Mesendoderm (in vitro differentiated cells): ENCODE data around the gene CYP46A1. TPM values are rescaled to one million over a fixed set of nuclear protein-coding genes. Genes with fewer than 3 reads are reported as not detected.
"Not testable (repeated sequence)": the region's sequence is repeated elsewhere in the genome, so short reads cannot be mapped to it uniquely, and the experiment has no call there.

ENCODE experiments used
- DNase-seq: peaks from one replicate; pipeline ENCODE4 v3.0.0; 2013
- H2AK5ac ChIP-seq: 2 replicates; pipeline ENCODE4 v1.6.1; 2013; ENCODE audit warnings: low read length, inconsistent platforms
- H2BK120ac ChIP-seq: 2 replicates; pipeline ENCODE4 v1.6.1; 2013; ENCODE audit warnings: low read depth, mild to moderate bottlenecking, low read length, moderate library complexity, mixed read lengths
- H2BK15ac ChIP-seq: replicated peaks from 2 replicates; pipeline ENCODE4 v1.6.1; 2013; ENCODE audit warnings: low read depth, mild to moderate bottlenecking, moderate library complexity
- H2BK5ac ChIP-seq: 2 replicates; pipeline ENCODE4 v1.6.1; 2013; ENCODE audit warnings: low read length, inconsistent platforms
- H3K18ac ChIP-seq: 2 replicates; pipeline ENCODE4 v1.6.1; 2013; ENCODE audit warnings: mild to moderate bottlenecking, low read length, mixed read lengths
- H3K23ac ChIP-seq: one replicate; pipeline ENCODE4 v1.6.1; 2013; ENCODE audit warnings: low read length
- H3K27ac ChIP-seq: 2 replicates; pipeline ENCODE4 v1.5.1; 2013; ENCODE audit warnings: low read depth, mild to moderate bottlenecking, inconsistent platforms, low read length, moderate library complexity
- H3K27me3 ChIP-seq: 2 replicates; pipeline ENCODE4 v1.6.1; 2013; ENCODE audit warnings: low read length, control low read depth, mild to moderate bottlenecking, inconsistent platforms; ENCODE audit not compliant: insufficient read depth, poor library complexity
- H3K36me3 ChIP-seq: 2 replicates; pipeline ENCODE4 v1.6.1; 2013; ENCODE audit warnings: low read length, inconsistent platforms; ENCODE audit not compliant: control insufficient read depth, insufficient read depth
- H3K4ac ChIP-seq: one replicate; pipeline ENCODE4 v1.6.1; 2013; ENCODE audit warnings: low read depth, mild to moderate bottlenecking, low read length, moderate library complexity
- H3K4me1 ChIP-seq: 2 replicates; pipeline ENCODE4 v1.6.1; 2013; ENCODE audit warnings: low read depth, low read length, inconsistent platforms; ENCODE audit not compliant: control insufficient read depth
- H3K4me2 ChIP-seq: 2 replicates; pipeline ENCODE4 v1.6.1; 2013; ENCODE audit warnings: low read length
- H3K4me3 ChIP-seq: 2 replicates; pipeline ENCODE4 v1.5.1; 2013; ENCODE audit warnings: mild to moderate bottlenecking, low read length
- H3K56ac ChIP-seq: one replicate; pipeline ENCODE4 v1.6.1; 2013; ENCODE audit warnings: low read length
- H3K79me1 ChIP-seq: 2 replicates; pipeline ENCODE4 v1.6.1; 2013; ENCODE audit warnings: low read length, inconsistent platforms
- H3K79me2 ChIP-seq: 2 replicates; pipeline ENCODE4 v1.6.1; 2013; ENCODE audit warnings: mild to moderate bottlenecking, low read length; ENCODE audit not compliant: control insufficient read depth, insufficient read depth
- H3K9ac ChIP-seq: 2 replicates; pipeline ENCODE4 v1.6.1; 2013; ENCODE audit warnings: low read length, inconsistent platforms
- H4K5ac ChIP-seq: one replicate; pipeline ENCODE4 v1.6.1; 2013; ENCODE audit warnings: low read length
- H4K8ac ChIP-seq: one replicate; pipeline ENCODE4 v1.6.1; 2013; ENCODE audit warnings: low read depth, mild to moderate bottlenecking, control low read depth, low read length, moderate library complexity
- WGBS: extraction: QIAGEN DNeasy Blood & Tissue Kit; methylation state at CpG from one replicate; pipeline ENCODE4 v1.1.7; 2013; ENCODE audit warnings: low lambda C conversion rate, missing lambda C conversion rate; ENCODE audit not compliant: insufficient coverage; ENCODE audit errors: extremely low coverage; 5-methylcytosine and 5-hydroxymethylcytosine counted together
- polyA plus RNA-seq, 2 experiments: library from polyadenylated mRNA; stranded (reverse); fragments of 200-250 nt; gene quantifications; one replicate each; pipeline ENCODE4 v1.2.3, GENCODE V29; 2013

CYP46A1 gene
- polyA plus RNA-seq (2013, experiment 1 of 2), result 0.14 TPM
- 0.11 TPM for polyA plus RNA-seq (2013, experiment 2 of 2)

GRCh38 chr14:99683619-99684409 lies at the start of gene CYP46A1:
CYP46A1 (plus strand) TSS chr14:99684298; CDS start chr14:99684418, 120 bp downstream.
- H3K36me3 ChIP-seq, result no peaks in the 10 kb centered on the region
- no CpG with 5 or more reads among the region's 83 CpGs for WGBS
- peak; percentile 99 for DNase-seq
- H3K27me3 ChIP-seq, result no peaks in the 10 kb centered on the region
- H3K79me1 ChIP-seq, result no peaks in the 10 kb centered on the region
- H3K27ac ChIP-seq, result no peak within 1 kb of the TSS
- no peak within 1 kb of the TSS for H3K4ac ChIP-seq
- H3K56ac ChIP-seq, result peak within 1 kb of the TSS; percentile 74
- peaks cover 4% of the 10 kb centered on the region for H3K4me1 ChIP-seq
- H3K4me2 ChIP-seq, result peak within 1 kb of the TSS; percentile 82
- peak within 1 kb of the TSS; percentile 77 for H4K8ac ChIP-seq
- H3K4me3 ChIP-seq, result peak within 1 kb of the TSS; percentile 75
- no peak within 1 kb of the TSS for H4K5ac ChIP-seq
- no peak within 1 kb of the TSS for H3K23ac ChIP-seq
- no peaks in the 10 kb centered on the region for H3K79me2 ChIP-seq
- no peak within 1 kb of the TSS for H2BK15ac ChIP-seq
- H3K9ac ChIP-seq, result peak within 1 kb of the TSS; percentile 76
- no peak within 1 kb of the TSS for H2AK5ac ChIP-seq
- H3K18ac ChIP-seq, result peak within 1 kb of the TSS; percentile 65
- H2BK5ac ChIP-seq, result no peak within 1 kb of the TSS
- no peak within 1 kb of the TSS for H2BK120ac ChIP-seq

- Histone ChIP-seq H2AK5ac (no peak overlapping the region), H3K4me1 (no peaks in the 10 kb centered on the region), H3K23ac (no peak overlapping the region), H2BK120ac (no peak overlapping the region), H2BK5ac (no peak overlapping the region), H3K18ac (no peak overlapping the region), H4K8ac (no peak overlapping the region), H3K36me3 (no peaks in the 10 kb centered on the region), H3K56ac (no peak overlapping the region), H2BK15ac (no peak overlapping the region), H3K4ac (no peak overlapping the region), H3K9ac (no peak overlapping the region), H3K79me2 (no peaks in the 10 kb centered on the region), H3K4me3 (no peak overlapping the region), H3K79me1 (no peaks in the 10 kb centered on the region), H4K5ac (no peak overlapping the region), H3K4me2 (no peak overlapping the region), H3K27me3 (no peaks in the 10 kb centered on the region), H3K27ac (no peak overlapping the region)
- DNase-seq, result no peak
- WGBS, result no CpG with 5 or more reads among the region's 10 CpGs
Observed at GRCh38 chr14:99634443-99634842, 49.7 kb upstream of the CYP46A1 start.

DNA sequence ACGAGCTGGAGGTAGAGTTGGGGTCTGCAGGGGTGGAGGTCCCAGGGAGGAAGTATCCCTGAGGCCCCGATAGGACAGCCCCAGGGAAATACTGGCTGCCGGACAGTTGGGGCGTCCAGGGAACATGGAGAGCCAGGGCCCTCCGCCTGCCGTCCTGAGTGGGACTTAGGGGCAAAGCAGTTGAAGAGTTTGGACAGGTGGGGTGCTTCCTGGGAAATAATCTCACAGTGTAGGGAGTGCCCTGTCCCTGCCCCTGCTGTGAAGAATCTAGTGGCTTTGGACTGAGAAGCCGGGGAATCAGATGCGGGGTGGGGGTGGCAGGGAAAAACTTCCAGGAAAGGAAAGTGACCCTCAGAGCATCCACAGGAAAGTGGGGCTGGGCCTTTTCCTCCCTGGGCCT lies 49.0 kb upstream of the CYP46A1 start:
- Histone ChIP-seq H4K8ac (no peak overlapping the region), H3K36me3 (no peaks in the 10 kb centered on the region), H3K79me1 (no peaks in the 10 kb centered on the region), H3K18ac (no peak overlapping the region), H2BK5ac (no peak overlapping the region), H3K79me2 (no peaks in the 10 kb centered on the region), H3K27me3 (no peaks in the 10 kb centered on the region), H3K23ac (no peak overlapping the region), H3K4me3 (no peak overlapping the region), H3K9ac (no peak overlapping the region), H3K56ac (no peak overlapping the region), H3K4ac (no peak overlapping the region), H3K4me1 (no peaks in the 10 kb centered on the region), H2BK120ac (no peak overlapping the region), H2BK15ac (no peak overlapping the region), H3K4me2 (no peak overlapping the region), H3K27ac (no peak overlapping the region), H4K5ac (no peak overlapping the region), H2AK5ac (no peak overlapping the region)
- WGBS, result no CpG with 5 or more reads among the region's 8 CpGs
- no peak for DNase-seq

DNA sequence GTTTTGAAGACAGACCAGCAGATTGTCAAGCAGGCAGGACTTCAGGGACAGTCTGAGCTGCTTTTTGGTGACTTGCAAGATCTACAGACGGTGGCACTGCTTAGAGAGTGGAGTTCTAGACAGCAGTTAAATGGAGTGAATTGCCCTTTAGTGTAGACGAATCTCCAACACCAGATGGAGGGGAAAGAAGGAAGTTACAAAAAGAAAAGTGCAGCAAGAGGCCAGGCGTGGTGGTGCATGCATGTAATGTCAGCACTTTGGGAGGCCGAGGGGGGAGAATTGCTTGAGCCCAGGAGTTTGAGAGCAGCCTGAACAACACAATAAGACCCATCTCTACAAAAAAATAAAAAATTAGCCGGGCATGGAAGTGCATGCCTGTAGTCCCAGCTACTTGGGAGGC lies 47.6 kb upstream of the CYP46A1 start:
- Histone ChIP-seq H3K4ac (no peak overlapping the region), H3K4me3 (no peak overlapping the region), H3K4me1 (no peaks in the 10 kb centered on the region), H2BK120ac (no peak overlapping the region), H3K23ac (no peak overlapping the region), H2AK5ac (no peak overlapping the region), H3K27ac (no peak overlapping the region), H2BK5ac (no peak overlapping the region), H3K18ac (no peak overlapping the region), H3K9ac (no peak overlapping the region), H3K56ac (no peak overlapping the region), H3K79me2 (no peaks in the 10 kb centered on the region), H3K79me1 (no peaks in the 10 kb centered on the region), H2BK15ac (no peak overlapping the region), H4K8ac (no peak overlapping the region), H3K4me2 (no peak overlapping the region), H3K27me3 (no peaks in the 10 kb centered on the region), H4K5ac (no peak overlapping the region), H3K36me3 (no peaks in the 10 kb centered on the region)
- no CpG with 5 or more reads among the region's 5 CpGs for WGBS
- no peak for DNase-seq

GRCh38 chr14:99637624-99638023 lies 46.5 kb upstream of the CYP46A1 start:
- Histone ChIP-seq H3K56ac (no peak overlapping the region), H2BK15ac (no peak overlapping the region), H4K8ac (no peak overlapping the region), H4K5ac (no peak overlapping the region), H2AK5ac (no peak overlapping the region), H3K79me2 (no peaks in the 10 kb centered on the region), H3K4ac (no peak overlapping the region), H3K9ac (no peak overlapping the region), H2BK120ac (no peak overlapping the region), H3K79me1 (no peaks in the 10 kb centered on the region), H2BK5ac (no peak overlapping the region), H3K27ac (no peak overlapping the region), H3K18ac (no peak overlapping the region), H3K27me3 (no peaks in the 10 kb centered on the region), H3K36me3 (no peaks in the 10 kb centered on the region), H3K4me3 (no peak overlapping the region), H3K23ac (no peak overlapping the region), H3K4me1 (no peaks in the 10 kb centered on the region), H3K4me2 (no peak overlapping the region)
- DNase-seq, result no peak
- no CpG with 5 or more reads among the region's 7 CpGs for WGBS

DNA sequence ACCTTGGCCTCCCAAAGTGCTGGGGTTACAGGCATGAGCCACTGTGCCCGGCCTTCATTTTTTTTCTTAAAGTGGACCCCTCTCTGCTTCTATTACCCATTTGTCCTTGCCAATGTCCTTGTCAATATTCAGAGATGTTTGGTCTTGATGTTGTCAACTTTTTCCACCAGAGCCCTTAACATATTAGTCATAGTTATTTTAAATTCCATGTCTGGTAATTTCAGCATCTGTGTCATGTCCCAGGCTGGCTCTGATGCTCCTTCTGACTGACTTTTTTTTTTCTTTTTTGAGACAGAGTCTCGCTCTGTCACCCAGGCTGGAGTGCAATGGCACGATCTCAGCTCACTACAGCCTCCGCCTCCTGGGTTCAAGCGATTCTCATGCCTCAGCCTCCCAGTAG lies 41.3 kb upstream of the CYP46A1 start:
- H3K4ac ChIP-seq, H3K79me1 ChIP-seq, H4K8ac ChIP-seq, H2BK15ac ChIP-seq, H3K36me3 ChIP-seq, H4K5ac ChIP-seq, H3K4me3 ChIP-seq, H3K4me2 ChIP-seq, H2BK120ac ChIP-seq, H3K9ac ChIP-seq, H3K27ac ChIP-seq, H2BK5ac ChIP-seq, H3K18ac ChIP-seq, H3K23ac ChIP-seq, H3K4me1 ChIP-seq, H3K27me3 ChIP-seq, H3K79me2 ChIP-seq, H3K56ac ChIP-seq, H2AK5ac ChIP-seq, DNase-seq: not testable (repeated sequence)
- no CpG with 5 or more reads among the region's 5 CpGs for WGBS
